DMS 273 (cell line): ENCODE data around the gene SIGLEC8.
"Not testable (repeated sequence)": the region's sequence is repeated elsewhere in the genome, so short reads cannot be mapped to it uniquely, and the experiment has no call there.

Source experiments
- DNase-seq: peaks from one replicate; lab custom pipeline; 2025; ENCODE audit not compliant: unreplicated experiment; lab: John Stamatoyannopoulos, UW

SIGLEC8 gene

GRCh38 chr19:51458051-51458645, at the start of gene SIGLEC8:
TSS of gene SIGLEC8 (minus strand) at chr19:51458454. CDS start at chr19:51458387, 67 bp downstream.
- no peak for DNase-seq

- DNase-seq = no peak
Observed at GRCh38 chr19:51507640-51508058, 49.4 kb upstream of the SIGLEC8 start.

- DNase-seq = no peak
Observed at GRCh38 chr19:51507192-51507591, 48.9 kb upstream of the SIGLEC8 start.

- no peak for DNase-seq
Observed at GRCh38 chr19:51505904-51506303, 47.6 kb upstream of the SIGLEC8 start.

- DNase-seq = no peak
Observed at GRCh38 chr19:51503896-51504295, 45.6 kb upstream of the SIGLEC8 start.

GRCh38 chr19:51503286-51503817, 45.1 kb upstream of the SIGLEC8 start:
- no peak for DNase-seq

- DNase-seq = no peak
Observed at GRCh38 chr19:51501594-51502263, 43.5 kb upstream of the SIGLEC8 start, which contains the start of gene SIGLEC12. TSS of gene SIGLEC12 (minus strand) at chr19:51501800. CDS start at chr19:51501733, 67 bp downstream.

GRCh38 chr19:51500931-51501330, 42.7 kb upstream of the SIGLEC8 start:
- not testable (repeated sequence) for DNase-seq

GRCh38 chr19:51497666-51498065, 39.4 kb upstream of the SIGLEC8 start:
- no peak for DNase-seq

GRCh38 chr19:51493776-51494175, 35.5 kb upstream of the SIGLEC8 start:
- DNase-seq = no peak

- DNase-seq = no peak
Observed at GRCh38 chr19:51491586-51491985, 33.3 kb upstream of the SIGLEC8 start.

- no peak for DNase-seq
Observed at GRCh38 chr19:51490676-51491075, 32.4 kb upstream of the SIGLEC8 start.

- no peak for DNase-seq
Observed at GRCh38 chr19:51489113-51489512, 30.9 kb upstream of the SIGLEC8 start.

- no peak for DNase-seq
Observed at GRCh38 chr19:51488491-51488890, 30.2 kb upstream of the SIGLEC8 start.

- DNase-seq = no peak
Observed at GRCh38 chr19:51485960-51486660, 27.9 kb upstream of the SIGLEC8 start.

- DNase-seq = peak; percentile 9
Observed at GRCh38 chr19:51480590-51480989, 22.3 kb upstream of the SIGLEC8 start.

GRCh38 chr19:51479531-51480331, 21.5 kb upstream of the SIGLEC8 start:
- no peak for DNase-seq

GRCh38 chr19:51478381-51479234, 20.4 kb upstream of the SIGLEC8 start, which contains the start of gene CEACAM18:
TSS of gene CEACAM18 (plus strand) at chr19:51478539.
- DNase-seq = no peak

- DNase-seq = no peak
Observed at GRCh38 chr19:51477344-51477743, 19.1 kb upstream of the SIGLEC8 start.

- DNase-seq = no peak
Observed at GRCh38 chr19:51476164-51476563, 17.9 kb upstream of the SIGLEC8 start.
